Retinal pigment epithelial cell (primary cell): ENCODE results near the gene FXYD2.

ENCODE experiments used
- DNase-seq: peaks from one replicate; pipeline ENCODE4 v3.0.0-alpha.2; 2010; ENCODE audit warnings: low read depth
- H3K4me3 ChIP-seq: 2 replicates; pipeline ENCODE4 v1.5.1; 2011; ENCODE audit warnings: mild to moderate bottlenecking, low read length, control low read depth, moderate library complexity
- TF ChIP-seq, protein P1 (sequence below): conservative IDR thresholded peaks from 2 replicates; pipeline ENCODE4 v1.5.1; 2011; ENCODE audit warnings: low read depth, low read length, control low read depth, inconsistent platforms

FXYD2 gene

DNA sequence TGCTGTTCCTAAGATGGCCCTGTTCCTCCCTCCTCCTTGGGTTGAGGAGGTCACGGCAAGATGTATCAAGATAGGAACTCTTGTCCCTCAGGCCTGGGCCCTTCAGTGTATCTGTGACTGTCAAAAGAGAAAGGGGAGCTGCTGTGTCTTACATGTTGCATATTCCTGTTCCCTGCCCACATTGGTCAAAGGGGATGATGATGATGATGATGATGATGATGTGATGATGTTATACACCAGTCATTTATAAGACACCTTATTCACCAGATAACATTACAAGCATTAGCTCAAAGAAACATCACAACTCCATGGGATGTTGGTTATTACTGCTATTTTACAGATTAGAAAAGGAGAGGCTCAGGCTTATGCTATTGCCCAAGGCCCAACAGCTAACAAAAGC, 38.2 kb upstream of the FXYD2 start:
- no peak overlapping the region for H3K4me3 ChIP-seq
- no peak for DNase-seq
- TF ChIP-seq, protein P1, sequence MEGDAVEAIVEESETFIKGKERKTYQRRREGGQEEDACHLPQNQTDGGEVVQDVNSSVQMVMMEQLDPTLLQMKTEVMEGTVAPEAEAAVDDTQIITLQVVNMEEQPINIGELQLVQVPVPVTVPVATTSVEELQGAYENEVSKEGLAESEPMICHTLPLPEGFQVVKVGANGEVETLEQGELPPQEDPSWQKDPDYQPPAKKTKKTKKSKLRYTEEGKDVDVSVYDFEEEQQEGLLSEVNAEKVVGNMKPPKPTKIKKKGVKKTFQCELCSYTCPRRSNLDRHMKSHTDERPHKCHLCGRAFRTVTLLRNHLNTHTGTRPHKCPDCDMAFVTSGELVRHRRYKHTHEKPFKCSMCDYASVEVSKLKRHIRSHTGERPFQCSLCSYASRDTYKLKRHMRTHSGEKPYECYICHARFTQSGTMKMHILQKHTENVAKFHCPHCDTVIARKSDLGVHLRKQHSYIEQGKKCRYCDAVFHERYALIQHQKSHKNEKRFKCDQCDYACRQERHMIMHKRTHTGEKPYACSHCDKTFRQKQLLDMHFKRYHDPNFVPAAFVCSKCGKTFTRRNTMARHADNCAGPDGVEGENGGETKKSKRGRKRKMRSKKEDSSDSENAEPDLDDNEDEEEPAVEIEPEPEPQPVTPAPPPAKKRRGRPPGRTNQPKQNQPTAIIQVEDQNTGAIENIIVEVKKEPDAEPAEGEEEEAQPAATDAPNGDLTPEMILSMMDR = no peak

DNA sequence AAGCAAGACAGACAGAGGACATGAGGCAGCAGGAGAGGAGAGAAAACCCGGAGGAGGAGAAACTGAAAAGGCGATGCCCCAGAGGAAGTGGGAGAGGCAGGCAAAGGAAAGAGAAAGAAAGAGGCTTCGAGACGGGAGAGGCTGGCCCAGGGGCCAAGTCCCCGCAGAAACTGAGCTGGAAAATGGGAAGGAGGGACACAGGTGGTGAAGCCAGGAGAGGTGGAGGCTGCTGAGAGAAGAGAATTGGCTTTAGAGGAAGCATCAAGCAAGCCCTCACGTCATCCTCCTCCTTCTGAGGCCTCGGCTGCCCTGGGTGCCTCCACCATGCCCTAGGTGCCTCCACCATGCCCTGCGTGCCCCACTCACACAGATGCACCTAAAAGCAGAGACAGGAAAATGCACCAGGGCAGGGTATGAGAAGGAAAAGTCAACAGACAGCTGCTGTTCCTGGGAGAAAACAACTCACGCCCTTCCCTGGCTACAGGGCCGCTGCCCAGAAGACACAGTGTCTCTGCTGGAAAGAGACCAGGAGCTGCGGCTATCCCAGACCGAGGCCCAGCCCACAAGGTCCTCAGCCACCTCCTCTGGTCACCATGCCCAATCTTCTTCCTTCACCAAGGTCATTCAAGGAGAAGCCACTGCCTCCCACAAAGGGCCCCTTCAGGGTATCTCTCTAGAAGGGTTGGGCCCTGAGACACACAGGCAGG, 37.6 kb upstream of the FXYD2 start:
- TF ChIP-seq, protein P1 = no peak
- no peak overlapping the region for H3K4me3 ChIP-seq
- no peak for DNase-seq

DNA sequence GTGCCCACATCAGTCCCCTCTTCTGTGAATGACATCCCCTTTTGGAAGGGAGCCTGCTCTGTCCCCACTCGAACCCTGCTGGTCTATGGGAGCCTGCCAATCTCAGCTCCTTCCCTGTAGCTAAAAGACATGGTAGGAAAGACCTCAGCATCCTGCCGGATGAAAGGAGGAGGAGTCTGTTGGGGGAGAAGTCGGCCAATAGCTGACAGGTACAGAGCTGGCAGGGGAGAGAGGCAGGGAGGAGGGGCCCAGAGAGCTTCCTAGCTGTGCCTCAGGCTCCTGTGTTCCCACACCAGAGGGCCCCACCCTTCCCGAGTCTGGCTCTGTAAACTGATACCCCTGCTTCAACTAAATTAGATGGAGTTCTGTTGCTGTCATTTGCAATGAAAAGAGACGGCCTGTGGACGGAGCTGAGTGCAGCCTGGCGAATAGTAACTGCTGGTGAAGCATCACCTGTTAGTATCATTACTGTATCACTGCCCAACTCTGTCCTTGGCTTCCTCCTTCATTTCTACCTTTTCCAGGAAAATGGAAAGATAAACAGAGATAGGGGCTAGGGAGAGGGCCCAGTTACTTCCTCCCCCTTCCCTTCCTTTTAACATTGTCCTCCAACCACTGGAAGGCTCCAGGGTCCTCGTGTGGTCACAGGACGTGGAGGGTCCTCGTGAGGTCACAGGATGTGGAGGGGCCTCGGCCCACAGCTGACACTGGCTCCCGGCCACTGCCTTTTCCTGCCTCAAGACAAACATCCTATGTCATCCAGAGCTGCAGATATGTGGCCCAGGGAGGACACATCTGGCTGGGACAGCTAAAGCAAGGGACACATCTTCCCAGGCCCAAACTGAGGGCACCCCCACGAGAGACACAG, 36.8 kb upstream of the FXYD2 start:
- TF ChIP-seq, protein P1 = no peak
- DNase-seq = no peak
- H3K4me3 ChIP-seq = no peak overlapping the region

DNA sequence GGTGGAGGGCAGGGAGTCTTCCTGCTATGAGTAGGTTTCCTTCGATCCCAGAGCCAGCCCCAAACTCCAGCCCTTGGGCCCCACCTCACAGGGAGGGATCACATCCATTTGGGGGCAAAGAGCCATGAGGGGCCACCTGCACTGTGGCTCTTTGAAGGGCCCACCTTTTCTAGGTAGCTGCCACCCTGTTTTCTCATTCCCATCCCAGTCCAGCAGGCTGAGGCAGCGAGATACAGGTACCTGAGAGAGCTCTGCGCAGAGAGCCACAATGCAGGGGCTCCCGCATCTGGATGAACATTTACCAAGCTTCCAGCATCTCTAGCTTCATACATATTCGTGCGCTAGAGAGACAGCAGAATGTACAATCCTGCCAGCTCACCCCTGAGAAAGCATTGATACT, 35.6 kb upstream of the FXYD2 start:
- DNase-seq = no peak
- TF ChIP-seq, protein P1 = no peak
- no peak overlapping the region for H3K4me3 ChIP-seq

DNA sequence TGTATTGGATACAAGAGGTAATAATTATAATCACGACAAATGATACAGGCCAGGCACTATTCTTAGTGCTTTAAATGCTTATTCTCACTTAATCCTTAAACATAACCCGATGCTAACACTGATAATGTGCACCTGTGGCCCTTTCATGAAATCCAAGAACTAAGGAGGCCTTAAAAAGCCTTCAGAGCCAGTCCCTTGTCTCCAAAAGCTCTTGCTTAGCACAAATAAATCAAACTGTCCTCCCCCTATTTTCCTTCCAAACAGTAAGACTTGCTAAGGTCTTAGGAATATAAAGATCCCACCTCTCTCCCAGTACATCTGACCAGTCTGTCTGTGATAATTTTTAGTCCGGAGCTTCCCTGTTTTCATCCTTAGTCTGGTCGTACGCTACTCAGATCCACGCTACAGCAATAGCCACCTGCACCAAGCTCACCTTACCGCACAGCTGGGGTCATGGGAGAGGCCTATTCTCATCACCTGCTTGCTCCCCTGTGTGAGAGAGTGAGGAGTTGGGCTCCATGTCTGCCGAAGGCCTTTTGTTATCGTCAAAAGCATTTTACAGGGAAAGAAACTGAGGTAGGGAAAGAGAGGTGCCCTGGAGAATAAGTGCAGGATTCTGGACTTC, 35.1 kb upstream of the FXYD2 start:
- TF ChIP-seq, protein P1 = no peak

DNA sequence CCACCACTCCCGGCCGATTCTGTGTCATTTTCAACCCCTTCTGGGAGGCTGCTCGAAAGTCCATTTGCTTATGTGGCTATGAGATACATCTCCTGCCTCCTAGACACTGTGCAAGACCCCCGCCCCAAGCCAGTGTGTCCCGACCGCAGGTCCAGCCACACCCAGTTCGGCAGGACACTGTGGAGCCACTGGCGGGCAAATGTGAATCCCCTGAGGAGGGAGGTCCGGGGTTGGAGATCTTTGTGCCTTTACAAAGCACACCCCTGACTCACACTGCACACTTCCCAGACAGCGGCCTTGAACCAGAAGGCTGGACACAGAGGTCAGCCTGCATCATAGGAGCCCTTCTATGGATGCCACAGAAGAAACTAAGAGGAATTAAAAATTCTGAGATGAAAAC, 34.5 kb upstream of the FXYD2 start:
- TF ChIP-seq, protein P1 = no peak

More for the DNA sequence above, 35.1 kb upstream of the FXYD2 start:
- no peak overlapping the region for H3K4me3 ChIP-seq
- DNase-seq = no peak

More for the DNA sequence above, 34.5 kb upstream of the FXYD2 start:
- DNase-seq = no peak
- no peak overlapping the region for H3K4me3 ChIP-seq
